ENCODE results near the gene NPM1.

NPM1 gene

GRCh38 chr5:171450423-171451331 lies 63.0 kb downstream of the NPM1 start:
- no peak for DNase-seq (ENCODE audit: low spot score)

GRCh38 chr5:171451421-171451820 lies 63.8 kb downstream of the NPM1 start:
- DNase-seq (ENCODE audit: low spot score), result no peak

- DNase-seq (ENCODE audit: low spot score), result no peak
These were observed 65.5 kb downstream of the NPM1 start for GRCh38 chr5:171453056-171453725.

GRCh38 chr5:171453988-171454387 lies 66.3 kb downstream of the NPM1 start:
- no peak for DNase-seq (ENCODE audit: low spot score)

GRCh38 chr5:171454549-171454948 lies 66.9 kb downstream of the NPM1 start:
- DNase-seq (ENCODE audit: low spot score), result no peak

- DNase-seq (ENCODE audit: low spot score), result no peak
These were observed 67.9 kb downstream of the NPM1 start for GRCh38 chr5:171455522-171455921.

- no peak for DNase-seq (ENCODE audit: low spot score)
These were observed 69.7 kb downstream of the NPM1 start for GRCh38 chr5:171457208-171457981.

- DNase-seq (ENCODE audit: low spot score), result no peak
These were observed 72.2 kb downstream of the NPM1 start for GRCh38 chr5:171459839-171460238.

All from pons (tissue), 1 donor.